C4-2B (cell line): ENCODE results near the gene KRTAP5-1.

Source experiments
- H3K27ac ChIP-seq: fragments of 450-650 bp; 2 replicates; pipeline ENCODE4 v1.5.1; 2017
- ZFX ChIP-seq: fragments of 450-650 bp; IDR thresholded peaks from 2 replicates; pipeline ENCODE4 v1.6.1; 2017
- TF ChIP-seq, protein P1 (sequence below): fragments of 450-650 bp; conservative IDR thresholded peaks from 2 replicates; pipeline ENCODE4 v1.5.1; 2017; ENCODE audit warnings: mild to moderate bottlenecking

The KRTAP5-1 gene

DNA sequence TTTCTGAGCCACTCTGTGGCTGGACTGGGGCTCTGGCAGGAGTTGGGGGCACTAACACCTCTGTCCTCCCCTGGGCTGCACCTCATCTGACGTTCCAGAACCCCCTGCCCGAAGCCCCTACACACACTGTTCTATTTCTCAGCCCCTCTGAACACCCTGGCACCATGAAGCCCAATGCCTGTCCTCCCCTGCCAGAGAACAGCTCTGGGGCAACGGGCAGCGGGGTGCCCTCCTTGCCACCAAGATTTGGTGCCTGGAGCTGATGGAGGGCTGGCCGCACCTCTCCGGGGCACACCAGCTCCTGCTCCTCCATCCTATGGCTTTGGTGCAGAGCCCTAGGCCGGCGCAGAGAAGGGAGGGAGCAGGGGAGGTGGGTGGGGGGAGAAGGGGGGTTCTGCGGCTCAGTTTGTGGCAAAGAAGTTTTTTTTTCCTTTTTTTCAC, 29.4 kb downstream of the KRTAP5-1 start:
- no peak overlapping the region for H3K27ac ChIP-seq
- TF ChIP-seq, protein P1, sequence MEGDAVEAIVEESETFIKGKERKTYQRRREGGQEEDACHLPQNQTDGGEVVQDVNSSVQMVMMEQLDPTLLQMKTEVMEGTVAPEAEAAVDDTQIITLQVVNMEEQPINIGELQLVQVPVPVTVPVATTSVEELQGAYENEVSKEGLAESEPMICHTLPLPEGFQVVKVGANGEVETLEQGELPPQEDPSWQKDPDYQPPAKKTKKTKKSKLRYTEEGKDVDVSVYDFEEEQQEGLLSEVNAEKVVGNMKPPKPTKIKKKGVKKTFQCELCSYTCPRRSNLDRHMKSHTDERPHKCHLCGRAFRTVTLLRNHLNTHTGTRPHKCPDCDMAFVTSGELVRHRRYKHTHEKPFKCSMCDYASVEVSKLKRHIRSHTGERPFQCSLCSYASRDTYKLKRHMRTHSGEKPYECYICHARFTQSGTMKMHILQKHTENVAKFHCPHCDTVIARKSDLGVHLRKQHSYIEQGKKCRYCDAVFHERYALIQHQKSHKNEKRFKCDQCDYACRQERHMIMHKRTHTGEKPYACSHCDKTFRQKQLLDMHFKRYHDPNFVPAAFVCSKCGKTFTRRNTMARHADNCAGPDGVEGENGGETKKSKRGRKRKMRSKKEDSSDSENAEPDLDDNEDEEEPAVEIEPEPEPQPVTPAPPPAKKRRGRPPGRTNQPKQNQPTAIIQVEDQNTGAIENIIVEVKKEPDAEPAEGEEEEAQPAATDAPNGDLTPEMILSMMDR = no peak
- no peak for TF ChIP-seq ZFX

DNA sequence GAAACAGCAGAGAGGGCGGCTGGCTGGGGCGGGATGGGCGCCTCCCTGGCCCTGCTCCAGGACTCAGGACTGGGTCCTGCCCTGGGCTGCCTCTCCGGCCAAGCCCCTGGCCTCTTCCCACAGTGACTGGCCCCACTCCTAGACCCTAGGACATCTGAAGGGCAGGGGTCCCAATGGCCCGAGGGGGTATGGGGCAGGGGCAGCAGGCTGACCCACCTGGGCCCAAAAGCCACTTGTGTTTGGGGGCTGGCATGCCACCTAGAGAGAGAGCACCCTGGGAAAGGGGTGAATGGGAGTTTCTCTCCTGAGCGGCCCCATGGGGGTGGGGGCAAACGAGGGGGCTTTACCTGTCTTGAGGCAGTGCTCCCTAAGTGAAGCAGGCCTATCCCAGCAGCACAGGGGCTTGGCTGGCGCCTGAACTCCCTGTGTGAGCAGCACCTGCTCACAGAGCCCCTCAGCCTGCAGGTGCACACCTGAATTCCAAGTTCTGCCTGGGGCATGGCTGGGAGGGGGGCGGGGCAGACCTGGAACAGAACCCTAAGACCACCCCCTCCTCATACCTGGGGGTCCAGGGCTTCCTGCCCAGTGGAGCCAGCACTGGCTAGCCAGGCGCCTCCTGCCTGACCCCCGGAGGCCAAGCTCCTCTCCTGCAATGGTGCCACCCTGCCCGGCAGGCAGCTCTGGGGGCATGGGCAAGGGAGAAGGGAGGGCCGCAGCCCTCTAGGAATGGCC, 29.9 kb downstream of the KRTAP5-1 start:
- no peak overlapping the region for H3K27ac ChIP-seq
- TF ChIP-seq, protein P1 = no peak
- TF ChIP-seq ZFX = no peak

DNA sequence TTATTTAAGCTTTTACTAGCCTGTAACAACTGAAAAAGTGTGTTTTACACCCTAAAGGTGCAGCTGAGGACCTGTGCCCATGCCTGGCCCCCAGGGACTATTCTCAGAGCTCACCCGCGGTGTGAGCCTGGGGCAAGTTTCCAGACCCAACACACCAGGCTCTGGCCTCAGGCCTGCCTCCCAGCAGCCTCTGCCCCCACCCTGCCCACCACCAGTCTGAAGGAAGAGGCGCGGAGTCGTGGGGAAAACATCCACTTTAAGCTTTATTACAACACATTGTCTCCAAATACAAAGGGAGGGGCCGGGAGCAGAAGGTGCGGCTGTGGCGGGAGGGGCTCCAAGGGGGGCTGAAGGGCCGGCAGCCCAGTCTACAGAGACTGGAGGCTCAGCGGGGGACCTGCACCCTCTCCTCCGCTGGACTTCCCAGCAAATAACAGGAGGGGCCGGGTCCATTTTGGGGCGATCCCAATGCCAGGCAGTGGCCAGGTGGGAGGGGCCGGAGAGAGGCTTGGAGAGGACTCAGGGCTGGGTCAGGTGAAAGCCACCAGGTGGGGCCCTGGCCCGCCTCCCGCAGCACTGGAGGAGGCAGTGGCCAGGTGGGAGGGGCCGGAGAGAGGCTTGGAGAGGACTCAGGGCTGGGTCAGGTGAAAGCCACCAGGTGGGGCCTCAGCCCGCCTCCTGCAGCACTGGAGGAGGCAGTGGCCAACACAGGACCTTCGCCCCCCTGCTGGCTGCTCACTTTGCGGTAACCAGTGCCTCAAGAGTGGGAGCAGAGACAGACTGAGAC, 31.1 kb downstream of the KRTAP5-1 start:
- no peak for TF ChIP-seq ZFX
- TF ChIP-seq, protein P1 = no peak; the same call in 1 of the 2 replicates
- H3K27ac ChIP-seq = no peak overlapping the region; the same call in 1 of the 2 replicates

DNA sequence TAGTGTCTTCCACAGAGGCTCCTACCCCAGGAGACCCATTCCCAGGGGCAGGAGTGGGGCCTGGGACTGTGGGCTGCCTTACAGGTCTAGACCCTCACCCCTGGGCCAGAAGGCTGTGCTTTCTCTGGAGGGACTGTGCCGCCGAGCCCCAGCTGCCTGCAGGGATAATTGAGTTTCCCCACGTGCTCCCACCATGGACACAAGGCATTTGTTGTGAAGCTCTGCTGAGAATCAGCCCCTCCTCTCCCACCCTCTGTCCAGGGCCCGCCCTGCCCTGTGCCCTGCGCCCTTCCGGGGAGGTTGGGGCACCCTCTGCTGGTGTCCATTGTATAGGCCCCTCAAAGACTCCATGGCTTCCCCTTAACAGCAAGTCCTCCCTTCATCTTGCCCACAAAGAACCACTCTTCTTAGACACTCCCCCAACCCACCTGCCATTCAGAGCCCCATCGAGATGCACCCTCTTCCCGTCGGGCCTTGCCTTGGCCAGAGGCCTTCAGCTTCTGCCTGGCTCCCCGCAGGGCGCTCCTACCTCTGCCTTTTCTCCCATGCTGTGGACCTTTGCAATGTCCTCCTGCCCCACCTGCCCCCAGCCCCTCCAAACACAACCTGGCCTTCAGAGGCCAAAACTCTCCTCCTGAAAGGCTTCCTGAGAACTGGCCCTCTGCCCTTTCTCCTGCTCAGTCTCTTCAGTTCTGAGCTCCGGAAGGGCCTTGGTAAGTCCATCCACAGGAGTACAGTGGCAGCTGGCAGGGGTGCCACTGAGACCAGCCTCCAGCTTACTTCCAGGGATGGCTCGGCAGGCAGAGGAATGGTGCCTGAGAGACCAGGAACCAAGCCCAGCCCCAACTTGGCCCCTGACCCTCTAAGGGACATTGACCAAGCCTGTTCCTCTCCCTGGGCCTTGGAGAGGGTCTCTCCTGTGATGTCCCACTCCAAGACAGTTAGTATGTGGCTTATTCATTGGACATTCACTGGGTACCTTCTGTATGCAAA, 35.4 kb downstream of the KRTAP5-1 start:
- TF ChIP-seq, protein P1 = no peak
- no peak for TF ChIP-seq ZFX
- H3K27ac ChIP-seq = no peak overlapping the region

DNA sequence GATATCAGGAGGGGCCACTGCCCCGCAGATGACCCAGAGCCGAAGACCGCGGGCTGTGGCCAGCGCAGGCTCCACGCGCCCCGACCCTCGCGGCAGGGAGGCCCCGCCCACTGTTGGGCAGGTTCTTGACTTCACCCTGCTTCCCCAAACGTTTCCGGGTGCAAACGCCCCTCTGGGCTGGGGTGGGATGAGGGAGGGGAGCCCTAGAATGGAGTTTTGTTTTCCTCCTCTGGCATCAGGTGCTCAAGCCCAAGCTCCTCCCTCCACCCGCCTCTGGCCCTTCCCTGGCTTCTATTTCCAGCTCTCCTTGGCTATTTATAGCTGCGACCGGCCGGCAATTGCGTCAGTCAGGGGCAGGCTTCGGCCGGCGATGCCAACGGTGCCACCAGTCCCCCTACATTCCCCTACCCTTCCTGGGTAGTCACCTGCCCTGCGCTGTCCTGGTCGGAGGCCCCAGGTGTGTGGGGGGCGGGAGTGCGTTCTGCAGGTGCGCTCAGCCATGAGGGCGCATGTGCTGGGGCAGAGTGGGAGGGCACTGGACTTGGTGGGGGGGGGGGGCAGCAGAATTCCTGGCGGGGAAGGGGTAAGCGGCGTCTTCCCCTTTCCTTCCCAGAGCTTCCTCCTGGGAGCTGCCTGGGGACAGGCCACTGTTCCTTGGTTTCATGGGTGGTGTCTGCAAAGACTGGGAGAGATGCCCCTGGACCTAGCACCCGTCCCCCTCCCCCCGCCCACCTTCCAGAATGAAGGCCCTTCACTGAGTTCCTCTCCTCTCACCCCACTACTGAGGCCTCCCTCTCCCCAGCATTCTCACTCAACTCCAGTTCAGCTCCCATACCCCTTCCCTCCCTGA, 36.6 kb downstream of the KRTAP5-1 start:
- TF ChIP-seq ZFX = no peak
- TF ChIP-seq, protein P1 = no peak
- peak overlapping the region; percentile 29 for H3K27ac ChIP-seq

DNA sequence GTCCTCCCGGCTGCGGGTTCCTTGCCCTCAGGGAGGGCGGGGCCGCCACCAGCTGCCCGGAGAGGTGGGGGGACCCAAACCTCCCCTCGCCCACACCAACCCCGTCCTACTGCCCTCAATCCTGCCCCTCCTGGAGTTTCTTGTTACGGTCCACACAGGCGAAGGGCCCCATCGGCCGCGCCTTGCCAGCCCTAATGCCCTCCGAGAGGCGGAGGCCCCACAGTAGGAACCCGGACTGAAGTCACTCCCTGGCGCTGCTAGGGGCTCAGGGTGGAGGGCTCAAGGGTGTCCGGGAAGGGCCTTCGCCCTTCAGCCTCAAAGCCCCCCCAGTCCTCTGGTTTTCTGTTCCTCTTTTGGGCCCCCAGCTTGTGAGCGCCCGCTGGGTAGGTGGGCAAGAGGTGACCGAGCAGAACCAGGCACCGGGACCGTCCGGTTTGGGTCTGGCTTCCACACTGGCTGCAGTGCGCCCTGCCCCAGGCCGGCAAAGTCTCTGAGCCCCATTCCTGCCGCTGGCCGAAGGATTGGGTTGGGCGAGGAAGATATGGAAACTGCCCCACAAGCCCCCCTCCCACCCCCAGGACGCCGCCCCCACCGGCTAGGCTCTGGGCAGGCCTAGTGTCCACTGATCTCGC, 37.5 kb downstream of the KRTAP5-1 start:
- no peak for TF ChIP-seq ZFX
- TF ChIP-seq, protein P1 = no peak
- peak overlapping the region; percentile 29 for H3K27ac ChIP-seq
